ENCODE results near the gene WWC2.

WWC2 gene

GRCh38 chr4:183098723-183099536 lies at the start of gene WWC2:
TSS of gene WWC2 (plus strand) at chr4:183099257. CDS start at chr4:183099492, 235 bp downstream.
- DNase-seq = peak; percentile 1

- no peak for DNase-seq
These were observed 45.4 kb upstream of the WWC2 start for GRCh38 chr4:183053681-183054080.

GRCh38 chr4:183057255-183057654 lies 41.8 kb upstream of the WWC2 start:
- DNase-seq = no peak

DNA sequence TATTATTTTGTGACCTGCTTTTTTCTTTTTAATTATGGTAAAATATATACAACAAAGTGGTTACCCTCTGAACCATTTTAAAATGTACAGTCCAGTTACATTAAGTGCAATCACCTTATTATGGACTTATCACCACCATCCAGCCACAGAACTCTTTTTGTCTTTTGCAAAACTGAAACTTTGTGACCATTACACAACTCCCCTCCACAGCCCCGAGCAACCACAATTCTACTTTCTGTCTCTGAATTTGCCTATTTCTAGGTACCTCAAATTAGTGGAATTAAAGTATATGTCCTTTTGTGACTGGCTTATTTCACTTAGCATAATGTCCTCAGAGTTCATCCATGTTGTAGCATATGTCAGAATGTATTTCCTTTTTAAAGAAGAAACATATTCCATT lies 39.3 kb upstream of the WWC2 start:
- no peak for DNase-seq

DNA sequence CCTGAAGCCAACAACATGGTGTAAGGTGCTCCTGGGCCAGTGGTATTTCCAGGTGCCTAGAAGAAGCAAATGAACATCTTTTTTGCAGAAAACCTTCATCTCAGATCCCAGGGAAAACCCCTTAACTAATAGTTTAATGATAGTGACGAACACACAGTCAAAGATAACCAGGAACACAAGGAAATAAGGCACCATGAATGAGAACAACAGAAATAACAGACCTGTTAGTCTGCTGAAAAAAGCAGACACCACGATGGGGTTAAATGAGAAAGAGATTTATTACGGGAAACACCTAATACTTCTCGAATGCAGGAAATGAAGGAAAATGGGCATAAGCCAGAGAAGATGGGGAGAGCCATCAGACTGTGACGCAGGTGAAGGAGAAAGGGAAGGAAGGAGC lies 30.6 kb upstream of the WWC2 start:
- DNase-seq = no peak

GRCh38 chr4:183071222-183071621 lies 27.8 kb upstream of the WWC2 start:
- DNase-seq = no peak

DNA sequence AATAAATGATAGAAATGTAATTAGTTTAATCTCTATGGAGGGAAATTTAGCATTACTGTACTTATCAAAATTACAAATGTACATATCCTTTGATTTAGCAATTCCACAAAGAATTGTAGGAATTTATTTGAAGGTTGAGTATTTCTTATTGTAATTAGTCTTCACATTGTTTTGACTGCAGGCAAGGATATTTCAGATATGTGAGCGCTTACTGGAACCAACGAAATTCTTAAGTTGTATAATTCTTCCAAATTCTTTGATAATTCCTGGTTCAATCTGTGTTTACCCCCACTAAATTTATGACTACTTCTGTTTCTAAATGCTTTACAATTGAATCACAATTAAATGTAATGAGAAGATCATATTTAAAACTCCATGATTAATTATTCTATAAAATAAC lies 26.9 kb upstream of the WWC2 start:
- no peak for DNase-seq

GRCh38 chr4:183073838-183074145 lies 25.3 kb upstream of the WWC2 start:
- no peak for DNase-seq

GRCh38 chr4:183074288-183074990 lies 24.6 kb upstream of the WWC2 start:
- DNase-seq = no peak

- no peak for DNase-seq
These were observed 20.4 kb upstream of the WWC2 start for GRCh38 chr4:183078634-183079033.

GRCh38 chr4:183080372-183081115 lies 18.5 kb upstream of the WWC2 start:
- DNase-seq = no peak

DNA sequence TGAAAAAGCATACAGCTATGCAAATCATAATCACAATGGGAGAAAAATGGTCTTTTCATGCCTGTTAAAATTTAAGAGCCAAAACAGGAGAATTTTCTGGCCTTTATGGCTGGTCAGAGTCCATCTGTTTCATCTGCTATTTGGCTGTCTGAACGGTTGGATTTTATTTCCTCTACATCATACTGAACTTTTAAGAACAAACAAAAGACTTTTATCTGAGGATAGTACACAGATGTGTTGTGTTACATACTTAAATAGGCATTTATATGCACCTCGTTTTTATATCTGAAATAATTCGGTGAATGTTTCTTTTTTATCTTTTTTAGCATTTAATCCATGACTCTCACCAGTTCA lies 18.0 kb upstream of the WWC2 start:
- no peak for DNase-seq

- DNase-seq = no peak
These were observed 17.0 kb upstream of the WWC2 start for GRCh38 chr4:183082053-183082452.

- DNase-seq = no peak
These were observed 4.5 kb upstream of the WWC2 start for GRCh38 chr4:183094393-183095198.

GRCh38 chr4:183095199-183095512 lies 3.9 kb upstream of the WWC2 start:
- DNase-seq = no peak

GRCh38 chr4:183096276-183096965 lies 2.6 kb upstream of the WWC2 start:
- no peak for DNase-seq

DNA sequence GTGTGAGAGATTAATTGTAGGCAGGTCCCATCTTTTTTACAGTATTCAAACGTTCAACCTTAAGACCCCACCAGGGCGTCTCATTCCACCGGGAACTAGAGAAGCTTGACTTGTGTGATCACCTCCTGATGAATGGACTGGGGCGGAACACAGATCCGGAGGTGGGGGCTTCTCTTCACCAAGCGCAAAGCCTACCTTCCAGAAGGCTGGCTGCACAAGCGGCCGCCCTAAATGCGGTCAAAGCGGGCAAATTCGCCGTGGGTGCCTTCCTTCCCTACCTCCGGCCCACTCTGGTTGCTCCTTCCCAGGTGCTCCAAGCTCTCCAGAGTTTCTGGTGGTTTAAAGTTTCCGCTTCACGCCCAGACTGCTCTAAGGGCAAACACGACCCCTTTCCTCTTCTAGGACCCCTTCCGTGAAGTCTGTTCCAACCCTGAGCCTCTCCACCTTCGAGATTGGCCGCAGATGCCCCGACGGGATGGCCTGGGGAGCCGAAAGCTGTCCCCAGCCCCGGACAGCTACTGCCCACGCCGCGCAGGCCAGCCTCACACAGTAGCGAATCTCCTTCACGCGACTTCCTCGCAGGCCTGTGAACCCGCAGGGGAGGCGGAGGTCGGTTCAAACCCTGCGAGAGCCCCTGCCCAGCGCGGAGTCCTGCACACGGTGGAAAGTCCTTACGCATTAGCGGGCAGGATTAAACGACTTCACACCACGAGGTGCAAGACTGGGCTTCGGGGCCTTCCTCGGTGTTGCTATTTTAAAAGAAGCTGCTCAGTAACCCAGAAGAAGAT lies 1.6 kb upstream of the WWC2 start:
- DNase-seq = no peak

- no peak for DNase-seq
These were observed 886 bp upstream of the WWC2 start for GRCh38 chr4:183098019-183098722.

- no peak for DNase-seq
These were observed 660 bp downstream of the WWC2 start for GRCh38 chr4:183099537-183100297.

- DNase-seq = no peak
These were observed 1.2 kb downstream of the WWC2 start for GRCh38 chr4:183100298-183100599.

DNA sequence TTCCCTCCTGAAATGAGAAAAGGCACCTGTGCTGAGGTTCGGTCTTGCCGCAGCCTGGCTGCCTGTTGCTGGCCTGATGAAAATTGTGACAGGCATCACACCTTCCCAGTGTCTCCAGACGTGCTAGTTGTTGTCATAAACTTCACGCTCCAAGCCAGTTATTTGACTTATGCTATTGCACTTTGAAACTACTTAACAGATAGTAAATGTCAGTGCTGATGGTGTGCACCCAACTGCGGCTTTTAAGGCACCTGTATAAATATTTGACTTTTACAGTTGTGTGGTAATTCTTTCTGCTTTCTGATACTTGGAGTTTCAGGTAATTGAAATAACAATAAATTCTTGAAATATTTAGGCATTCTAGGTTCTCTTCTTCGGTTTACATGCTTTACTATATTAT lies 1.8 kb downstream of the WWC2 start:
- DNase-seq = no peak

All from NCI-H2107 (cell line).